Stimulated activated CD4-positive, alpha-beta T cell treated with anti-CD3 and anti-CD28 coated beads, TNF-alpha, amount 100 ng/mL, for 24 hours (primary cell): ENCODE measurements around the gene C4orf33.
"Not testable (repeated sequence)": the region's sequence is repeated elsewhere in the genome, so short reads cannot be mapped to it uniquely, and the experiment has no call there.

Experiments
- DNase-seq, 3 experiments: peaks; one replicate each; pipeline ENCODE4 v3.0.0-alpha.2; 2020; ENCODE audit warnings: low read depth in 3 of 3

C4orf33 gene, protein sequence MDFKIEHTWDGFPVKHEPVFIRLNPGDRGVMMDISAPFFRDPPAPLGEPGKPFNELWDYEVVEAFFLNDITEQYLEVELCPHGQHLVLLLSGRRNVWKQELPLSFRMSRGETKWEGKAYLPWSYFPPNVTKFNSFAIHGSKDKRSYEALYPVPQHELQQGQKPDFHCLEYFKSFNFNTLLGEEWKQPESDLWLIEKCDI

GRCh38 chr4:129095811-129096454 lies at the start of gene C4orf33:
C4orf33 (plus strand) TSS chr4:129096152; CDS start chr4:129102611, 6,459 bp downstream.
- DNase-seq = peak; percentile 57 to 72 (median 67)

GRCh38 chr4:129059028-129059427 lies 36.9 kb upstream of the C4orf33 start:
- DNase-seq = no peak

GRCh38 chr4:129062580-129062979 lies 33.4 kb upstream of the C4orf33 start:
- DNase-seq = no peak

- no peak for DNase-seq
These were observed 32.3 kb upstream of the C4orf33 start for GRCh38 chr4:129063640-129064039.

- DNase-seq = no peak
These were observed 31.2 kb upstream of the C4orf33 start for GRCh38 chr4:129064717-129065116.

DNA sequence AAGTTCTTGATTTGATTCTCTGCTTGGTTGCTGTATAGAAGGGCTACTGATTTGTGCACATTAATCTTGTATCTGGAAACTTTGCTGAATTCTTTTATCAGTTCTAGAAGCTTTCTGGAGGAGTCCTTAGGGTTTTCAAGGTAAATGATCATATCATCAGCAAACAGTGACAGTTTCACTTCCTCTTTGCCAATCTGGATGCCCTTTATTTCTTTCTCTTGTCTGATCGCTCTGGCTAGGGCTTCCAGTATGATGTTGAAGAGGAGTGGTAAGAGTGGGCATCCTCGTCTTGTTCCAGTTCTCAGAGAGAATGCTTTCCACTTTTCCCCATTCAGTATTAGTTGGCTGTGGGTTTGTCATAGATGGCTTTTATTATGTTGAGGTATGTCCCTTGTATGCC lies 26.4 kb upstream of the C4orf33 start:
- DNase-seq = not testable (repeated sequence)

GRCh38 chr4:129077326-129077725 lies 18.6 kb upstream of the C4orf33 start:
- DNase-seq = no peak

DNA sequence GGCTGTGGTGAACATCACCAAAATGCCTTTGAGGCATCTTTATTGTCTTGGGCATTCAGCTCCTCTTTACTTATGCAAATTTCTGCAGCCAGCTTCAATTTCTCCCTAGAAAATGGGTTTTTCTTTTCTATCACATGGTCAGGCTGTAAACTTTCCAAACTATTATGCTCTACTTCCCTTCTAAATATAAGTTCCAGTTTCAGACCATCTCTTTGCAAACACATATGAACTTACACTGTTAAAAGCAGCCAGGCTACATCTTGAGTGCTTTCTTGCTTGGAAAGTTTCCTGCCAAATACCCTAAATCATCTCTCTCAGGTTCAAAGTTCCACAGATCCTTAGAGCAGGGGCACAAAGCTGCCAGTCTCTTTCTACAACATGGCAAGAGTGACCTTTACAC lies 15.8 kb upstream of the C4orf33 start:
- no peak for DNase-seq

GRCh38 chr4:129082302-129082701 lies 13.7 kb upstream of the C4orf33 start:
- no peak for DNase-seq

- DNase-seq = no peak
These were observed 10.5 kb upstream of the C4orf33 start for GRCh38 chr4:129085472-129085871.

DNA sequence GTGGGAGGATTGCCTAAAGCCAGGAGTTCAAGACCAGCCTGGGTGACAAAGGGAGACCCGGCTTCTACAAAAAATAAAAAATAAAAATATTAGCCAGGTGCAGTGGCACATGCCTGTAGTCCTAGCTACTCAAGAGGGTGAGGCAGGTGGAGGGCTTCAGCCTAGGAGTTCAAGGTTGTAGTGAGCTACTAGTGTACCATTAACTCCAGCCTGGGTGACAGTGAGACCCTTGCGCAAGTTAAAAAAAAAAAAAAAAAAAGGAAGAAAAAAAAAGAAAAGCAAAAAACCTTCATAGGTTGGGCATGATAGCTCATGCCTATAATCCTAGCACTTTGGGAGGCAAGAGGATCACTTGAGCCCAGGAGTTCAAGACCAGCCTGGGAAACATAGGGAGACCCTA lies 8.4 kb upstream of the C4orf33 start:
- DNase-seq = no peak

DNA sequence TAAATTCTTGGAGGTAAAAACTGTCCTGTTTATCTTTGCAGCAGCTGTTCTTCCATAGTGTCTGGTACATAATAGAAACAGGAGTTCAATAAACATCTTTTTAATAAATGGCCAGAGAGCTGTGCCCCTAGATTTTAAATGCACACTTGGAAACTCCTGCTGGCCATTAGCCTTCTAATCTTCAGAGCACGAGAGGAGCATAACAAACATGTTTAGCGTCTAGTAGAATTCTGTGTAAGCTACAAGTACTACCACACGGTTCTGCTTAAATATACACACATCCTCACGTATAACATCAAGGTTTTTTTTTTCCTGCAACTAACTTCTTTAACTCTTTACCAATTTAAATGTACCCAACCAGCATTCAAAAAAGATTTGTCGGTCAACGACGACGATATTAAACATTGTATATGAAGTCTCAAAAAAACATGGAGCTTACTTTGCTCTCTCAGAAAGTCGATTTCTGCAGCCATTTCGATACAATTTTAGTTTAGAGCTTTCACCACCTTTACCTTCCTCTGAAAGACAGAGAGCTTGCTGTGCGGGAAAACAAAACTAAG lies 3.2 kb upstream of the C4orf33 start:
- DNase-seq = no peak

GRCh38 chr4:129093191-129093920 lies 2.6 kb upstream of the C4orf33 start, which contains the start of gene SCLT1:
SCLT1 (minus strand) TSS chr4:129093539; CDS start chr4:129093103, 436 bp downstream.
- DNase-seq = peak; percentile 93 to 97 (median 94)

- DNase-seq = no peak
These were observed 1.6 kb upstream of the C4orf33 start for GRCh38 chr4:129094347-129094746.

DNA sequence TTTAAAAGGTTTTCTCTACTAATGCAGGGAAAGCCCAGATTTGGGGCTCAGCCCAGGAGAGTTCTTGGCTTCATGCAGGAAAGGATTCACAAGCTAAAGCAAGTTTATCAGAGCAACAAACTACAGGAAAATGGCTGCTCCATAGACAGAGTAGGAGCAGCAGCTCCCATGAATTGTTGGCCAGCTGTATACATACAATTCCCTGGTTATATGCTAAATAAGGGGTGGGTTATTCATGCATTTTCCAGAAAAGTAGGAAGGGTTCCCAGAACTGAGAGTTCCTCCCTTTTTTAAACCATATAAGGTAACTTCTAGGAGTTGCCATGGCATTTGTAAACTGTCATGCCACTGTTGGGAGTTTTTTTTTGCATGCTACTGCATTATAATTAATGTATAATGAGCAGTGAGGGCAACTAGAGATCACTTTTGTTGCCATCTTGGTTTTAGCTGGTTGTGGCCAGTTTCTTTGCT lies 2.6 kb downstream of the C4orf33 start:
- no peak for DNase-seq

DNA sequence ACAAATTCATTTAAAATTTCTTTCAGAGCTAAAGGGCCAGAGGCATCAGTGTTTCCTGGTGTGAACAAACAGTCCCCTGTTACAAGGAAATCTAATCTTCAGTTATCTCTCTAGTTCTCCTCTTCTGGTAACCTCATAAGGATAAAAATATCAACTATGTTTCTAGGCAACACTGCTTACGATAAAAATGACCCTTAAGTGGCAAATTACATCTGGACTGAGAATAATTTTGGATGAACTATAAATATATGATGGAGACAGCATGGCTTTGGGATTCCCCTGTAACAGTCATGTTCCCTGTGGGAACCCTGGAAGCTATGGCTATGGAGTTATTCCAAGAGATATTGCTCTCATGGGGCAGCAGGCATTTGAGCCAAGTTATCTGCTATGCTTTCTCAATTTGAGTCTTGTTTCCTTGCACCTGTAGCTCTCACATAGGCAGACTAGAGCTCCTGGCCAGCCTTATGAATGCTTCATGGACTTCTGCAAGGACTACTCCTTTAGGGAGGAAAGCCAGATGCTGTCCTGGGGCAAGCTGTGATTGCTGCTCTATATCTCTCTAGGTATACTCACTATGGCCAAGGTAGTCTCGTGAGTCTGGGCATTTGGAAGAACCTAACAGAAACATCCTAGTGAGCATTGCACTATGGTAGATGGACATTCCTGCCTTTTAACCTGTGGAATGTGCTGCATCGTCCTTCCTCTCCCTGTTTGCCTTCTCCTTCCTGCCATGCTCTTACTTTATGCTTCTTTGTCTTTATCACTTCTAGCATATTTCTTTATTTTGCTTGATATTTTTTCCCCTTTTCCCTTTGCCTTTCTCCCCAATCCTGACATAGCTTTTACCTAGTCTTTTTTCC lies 14.2 kb downstream of the C4orf33 start:
- no peak for DNase-seq

DNA sequence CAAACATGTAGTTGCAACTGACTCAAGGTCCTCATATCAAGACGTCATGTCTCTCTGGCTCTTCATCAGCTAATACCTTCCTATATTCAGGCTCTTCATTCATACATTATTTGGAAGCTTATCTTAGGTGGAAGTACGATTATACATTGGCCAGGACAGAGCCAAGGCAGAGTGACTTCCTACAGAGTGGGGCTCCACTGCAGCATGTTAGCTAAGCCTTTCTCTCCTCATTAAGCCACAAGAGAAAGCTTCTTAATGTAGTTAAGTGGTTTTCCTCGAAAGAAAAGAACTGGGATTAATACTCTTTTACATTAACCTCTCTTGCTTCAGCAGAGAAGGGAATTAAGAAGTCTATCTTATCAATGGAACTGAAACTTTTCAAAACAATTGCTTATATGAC lies 15.0 kb downstream of the C4orf33 start:
- DNase-seq = no peak

DNA sequence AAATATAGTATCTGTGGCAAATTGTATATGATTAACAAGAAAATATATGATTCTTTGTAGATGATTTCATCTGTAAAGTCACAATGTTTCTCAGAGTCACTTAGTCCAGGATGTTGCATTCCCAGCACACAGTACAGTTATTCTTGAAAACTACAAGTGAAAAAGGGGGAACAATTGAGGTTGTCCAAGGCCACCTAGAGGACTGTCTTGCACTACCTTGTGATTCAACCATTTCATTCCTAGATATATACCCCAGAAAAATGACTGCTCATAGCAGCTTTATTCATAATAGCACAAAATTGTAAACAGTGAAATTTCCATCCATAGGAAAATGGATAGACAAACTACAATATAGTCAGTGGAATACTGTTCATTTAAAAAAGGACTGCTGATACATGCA lies 16.0 kb downstream of the C4orf33 start:
- no peak for DNase-seq

DNA sequence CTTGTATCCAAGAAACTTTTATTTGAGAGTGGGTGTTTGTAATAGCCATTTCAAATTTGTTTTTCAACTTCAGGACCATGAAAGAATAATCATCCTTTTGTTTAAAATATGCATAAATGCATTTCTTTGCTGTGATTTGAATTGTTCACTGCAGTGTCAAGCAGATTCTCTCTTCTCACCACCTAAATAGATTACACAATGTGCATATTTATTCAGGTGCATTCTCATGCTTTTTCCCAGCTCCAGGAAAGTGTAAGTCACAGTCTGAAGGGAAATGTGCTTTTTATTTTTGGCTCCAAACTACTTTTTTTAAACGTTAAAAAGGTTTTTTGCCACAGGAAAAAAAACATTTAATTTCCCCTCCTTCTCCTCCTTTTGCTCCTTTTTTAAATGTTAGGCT lies 17.5 kb downstream of the C4orf33 start:
- DNase-seq = no peak

- DNase-seq = no peak
These were observed 18.0 kb downstream of the C4orf33 start for GRCh38 chr4:129113919-129114318.

- DNase-seq = no peak
These were observed 21.8 kb downstream of the C4orf33 start for GRCh38 chr4:129117705-129118104.
